ENCODE data around the gene TM7SF3.
"Not testable (repeated sequence)": the region's sequence is repeated elsewhere in the genome, so short reads cannot be mapped to it uniquely, and the experiment has no call there.

Gene TM7SF3

GRCh38 chr12:26976687-26977086 lies 37.5 kb downstream of the TM7SF3 start:
- no peak for DNase-seq

- DNase-seq, result no peak
Observed at GRCh38 chr12:26971963-26972362, 42.2 kb downstream of the TM7SF3 start.

GRCh38 chr12:26970136-26970535 lies 44.0 kb downstream of the TM7SF3 start:
- no peak for DNase-seq

DNA sequence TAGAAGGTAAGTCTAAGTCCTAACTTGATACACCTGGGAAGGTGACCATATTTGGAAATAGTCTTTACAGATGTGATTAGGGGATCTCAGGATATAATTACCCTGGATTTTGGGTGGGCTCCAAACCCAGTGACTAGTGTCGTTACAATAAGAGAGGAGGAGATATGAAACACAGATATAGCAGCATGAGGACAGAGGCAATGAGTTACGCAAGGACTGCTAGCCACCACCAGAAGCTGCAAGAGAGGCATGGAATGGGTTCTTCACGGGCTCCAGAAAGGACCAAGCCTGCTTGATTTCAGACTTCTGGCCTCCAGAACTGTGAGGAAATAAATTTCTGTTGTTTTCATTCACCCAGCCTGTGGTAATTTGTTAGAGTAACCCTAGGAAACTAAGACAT lies 47.3 kb downstream of the TM7SF3 start:
- no peak for DNase-seq

DNA sequence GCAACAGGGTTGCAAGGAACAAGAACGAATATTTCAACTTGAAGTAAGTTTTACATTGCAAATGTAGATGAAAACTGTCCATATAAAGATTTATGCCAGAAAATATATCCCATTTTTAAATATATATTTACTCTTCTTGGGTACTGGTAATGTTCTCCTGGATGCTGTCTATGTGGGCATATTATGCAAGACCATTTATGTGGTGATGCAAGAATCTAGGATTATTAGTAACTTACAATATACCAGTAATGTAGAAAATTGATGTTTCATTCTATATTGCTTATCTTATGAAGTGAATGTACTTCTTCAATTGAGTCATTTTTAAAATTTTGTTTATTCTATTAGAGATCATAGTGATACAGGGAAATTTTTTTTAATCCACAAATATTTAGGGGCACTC lies 50.8 kb downstream of the TM7SF3 start:
- DNase-seq, result no peak

DNA sequence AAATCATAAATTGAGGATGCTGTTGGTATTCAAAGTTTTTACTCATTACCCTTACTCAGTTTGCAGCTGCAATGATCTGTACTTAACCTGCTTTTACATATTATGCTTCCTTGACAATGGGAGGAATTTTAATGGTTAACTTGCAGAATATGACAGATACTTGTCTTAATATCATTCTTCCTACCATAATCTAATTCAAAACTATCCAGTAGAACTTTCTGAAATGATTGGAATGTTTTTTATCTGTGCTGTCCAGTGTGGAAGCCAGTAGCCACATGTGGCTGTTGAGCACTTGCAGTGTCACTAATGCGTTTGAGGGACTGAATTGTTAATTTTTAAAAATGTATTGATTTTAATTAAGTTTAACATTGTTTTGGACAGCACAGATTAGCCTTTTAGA lies 52.4 kb downstream of the TM7SF3 start:
- DNase-seq, result no peak

DNA sequence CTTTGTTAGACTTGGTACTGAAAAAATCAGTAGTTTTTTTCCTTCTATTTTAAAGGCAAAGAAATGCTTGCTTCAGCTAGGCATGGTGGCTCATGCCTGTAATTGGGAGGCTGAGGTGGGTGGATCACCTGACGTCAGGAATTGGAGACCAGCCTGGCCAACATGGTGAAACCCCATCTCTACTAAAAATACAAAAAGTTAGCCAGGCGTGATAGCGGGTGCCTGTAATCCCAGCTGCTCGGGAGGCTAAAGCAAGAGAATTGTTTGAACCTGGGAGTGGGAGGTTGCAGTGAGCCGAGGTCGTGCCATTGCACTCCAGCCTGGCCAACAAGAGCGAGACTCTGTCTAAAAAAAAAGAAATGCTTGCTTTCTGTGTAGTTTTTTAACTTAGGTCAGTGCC lies 52.8 kb downstream of the TM7SF3 start:
- DNase-seq, result not testable (repeated sequence)

GRCh38 chr12:26954027-26954426 lies 60.2 kb downstream of the TM7SF3 start:
- no peak for DNase-seq

DNA sequence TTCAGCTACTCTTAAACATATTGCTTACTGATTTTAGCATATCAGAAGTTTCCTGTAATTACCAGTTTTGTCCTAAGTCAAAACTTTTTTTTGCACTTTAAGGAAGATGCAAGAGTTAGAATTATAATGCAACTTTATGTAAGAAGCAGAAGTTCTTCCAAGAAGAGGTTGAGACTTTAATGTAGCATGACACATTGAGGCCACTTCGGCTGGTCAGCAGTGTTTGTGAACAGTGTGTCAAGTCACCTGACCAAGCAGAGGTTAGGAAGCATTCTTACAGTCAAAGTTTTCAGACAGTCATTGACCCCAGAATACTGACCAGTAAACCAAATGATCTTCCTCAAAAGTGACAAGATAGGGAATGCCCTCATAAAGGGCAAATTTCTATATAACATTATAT lies 60.7 kb downstream of the TM7SF3 start:
- no peak for DNase-seq

GRCh38 chr12:26948309-26948708 lies 65.9 kb downstream of the TM7SF3 start:
- no peak for DNase-seq

DNA sequence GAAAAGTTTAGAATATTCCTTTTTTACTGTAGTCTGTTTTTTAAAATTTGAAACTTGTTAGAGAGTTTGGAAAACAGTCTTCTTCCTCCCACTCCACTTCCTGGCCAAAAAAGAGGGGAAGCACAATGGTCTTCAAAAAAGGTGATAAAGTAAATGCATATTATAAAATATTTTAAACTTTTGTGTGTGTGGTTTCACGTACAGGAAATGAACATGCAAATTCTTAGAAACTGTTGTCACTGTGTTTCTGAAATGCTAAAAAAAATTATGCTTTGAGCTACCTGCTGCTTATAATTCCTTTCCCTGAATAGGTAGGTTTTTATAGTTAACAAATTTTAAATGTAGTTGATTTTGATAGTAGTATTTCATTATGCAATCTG lies 73.0 kb downstream of the TM7SF3 start:
- no peak for DNase-seq

DNA sequence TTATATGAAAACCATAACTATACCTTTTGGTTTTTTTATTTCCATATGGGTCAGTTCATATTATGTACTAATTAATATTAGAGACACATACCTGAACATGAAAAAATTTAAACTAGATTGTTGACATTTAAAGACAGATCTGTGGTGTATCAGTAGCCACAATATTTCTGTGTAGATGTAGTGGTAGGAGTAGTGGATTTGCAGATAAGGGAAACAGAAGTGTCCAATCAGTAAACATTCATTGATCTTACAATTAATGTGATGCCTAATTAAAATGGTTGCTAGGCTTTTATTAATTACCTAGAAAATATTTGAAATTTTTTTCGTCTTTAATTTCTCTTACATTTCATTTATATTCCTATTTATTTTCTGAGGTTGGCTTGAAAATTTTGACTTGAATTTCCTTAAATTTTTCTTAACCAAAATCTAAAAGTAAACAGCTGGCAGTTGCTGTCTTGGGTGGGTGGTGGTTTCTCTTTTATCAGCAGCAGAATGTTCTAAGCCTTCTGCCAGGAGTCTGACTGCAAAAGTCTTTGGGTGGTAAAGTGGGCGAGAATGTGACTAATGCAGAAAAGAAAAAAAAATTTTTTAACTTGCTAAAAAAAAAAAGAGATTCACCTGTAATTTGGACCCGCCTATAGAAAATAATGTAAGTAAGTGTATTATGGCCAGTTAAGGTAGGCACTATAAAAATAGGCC lies 73.5 kb downstream of the TM7SF3 start:
- no peak for DNase-seq

DNA sequence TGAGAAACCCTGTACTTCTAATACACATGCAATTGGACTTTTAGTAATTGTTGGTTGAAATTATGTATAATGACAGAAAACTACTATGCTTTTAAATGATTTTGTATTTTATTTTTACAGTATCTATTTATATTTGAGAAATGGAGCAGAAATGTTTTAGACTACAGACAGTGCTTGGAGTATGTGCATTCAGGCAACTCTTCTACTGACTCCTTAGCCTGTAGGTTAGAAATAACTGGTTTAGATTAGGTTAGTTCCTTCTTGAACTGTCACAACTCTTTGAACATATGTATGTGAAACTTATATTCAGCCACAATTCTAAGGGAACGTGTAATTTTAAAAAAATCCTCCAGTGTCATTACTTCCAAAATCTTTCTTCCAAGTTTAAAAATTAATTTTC lies 74.2 kb downstream of the TM7SF3 start:
- DNase-seq, result no peak

GRCh38 chr12:26939192-26939832 lies 74.9 kb downstream of the TM7SF3 start:
- no peak for DNase-seq

DNA sequence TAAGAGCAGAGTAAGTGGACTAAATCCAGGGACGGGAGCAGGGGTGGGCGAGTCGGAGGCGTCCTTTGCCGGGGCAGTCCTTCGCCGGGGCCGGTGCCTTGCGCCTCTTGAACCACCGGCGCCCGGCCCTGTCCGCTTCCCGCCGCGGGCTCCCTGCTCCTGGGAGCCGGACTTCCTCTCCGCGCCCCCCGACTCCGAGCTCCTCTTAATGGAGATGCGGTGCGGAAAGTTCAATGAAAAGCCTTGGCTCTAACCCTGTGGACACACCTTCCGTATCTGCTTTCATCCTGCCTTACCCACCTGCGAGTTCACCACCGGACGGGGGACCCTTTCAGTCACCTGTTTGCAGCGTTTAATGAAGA lies 75.5 kb downstream of the TM7SF3 start:
- DNase-seq, result no peak

DNA sequence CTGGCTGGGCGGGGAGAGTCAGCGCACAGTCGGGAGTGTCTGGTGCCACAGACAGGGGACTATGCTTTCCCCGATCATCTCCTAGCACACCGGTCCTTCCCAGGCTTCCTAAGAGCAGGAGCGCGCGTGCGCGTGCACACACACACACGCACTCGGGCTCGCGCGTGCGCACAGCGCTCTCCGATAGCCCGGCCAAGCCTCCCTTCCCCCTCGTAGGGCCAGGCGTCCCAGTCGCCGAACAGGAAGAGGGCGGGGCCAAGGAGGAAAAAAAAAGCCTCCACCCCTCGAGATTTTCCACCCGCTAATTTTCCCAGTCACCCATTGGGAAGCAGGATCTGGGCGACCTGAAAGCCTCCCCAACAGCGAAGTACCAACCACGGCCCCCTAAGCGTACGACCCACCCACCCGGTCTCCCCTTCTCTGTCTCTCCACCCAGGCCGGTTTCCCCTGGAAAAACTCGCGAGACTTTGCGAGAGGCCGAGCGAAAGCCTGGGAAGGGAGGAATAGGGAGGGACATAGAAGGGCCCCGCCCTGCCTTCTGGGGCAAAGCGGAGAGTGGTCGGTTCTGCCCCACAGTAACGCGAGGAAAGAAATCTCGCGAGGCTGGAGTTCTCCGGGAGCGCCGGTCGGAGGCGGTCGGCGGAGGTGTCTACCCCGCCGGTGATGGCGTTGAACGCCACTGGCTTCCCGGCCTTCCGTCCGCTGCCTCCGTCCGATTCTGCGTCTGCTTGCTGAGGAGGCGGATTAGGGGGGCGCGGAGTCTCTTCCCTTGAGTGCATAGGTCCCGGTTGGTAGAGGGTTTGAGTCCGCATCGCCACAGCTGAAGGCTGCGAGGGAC lies 76.1 kb downstream of the TM7SF3 start, which contains the start of the genes FGFR1OP2 and INTS13:
Gene FGFR1OP2 (plus strand): TSS at position 608 of the 838 bp plus-strand sequence. CDS start 15,689 bp downstream, outside the sequence.
Gene INTS13 (minus strand): TSS at position 119 of the 838 bp plus-strand sequence. CDS start 1,178 bp downstream, outside the sequence.
- DNase-seq, result peak; percentile 61

DNA sequence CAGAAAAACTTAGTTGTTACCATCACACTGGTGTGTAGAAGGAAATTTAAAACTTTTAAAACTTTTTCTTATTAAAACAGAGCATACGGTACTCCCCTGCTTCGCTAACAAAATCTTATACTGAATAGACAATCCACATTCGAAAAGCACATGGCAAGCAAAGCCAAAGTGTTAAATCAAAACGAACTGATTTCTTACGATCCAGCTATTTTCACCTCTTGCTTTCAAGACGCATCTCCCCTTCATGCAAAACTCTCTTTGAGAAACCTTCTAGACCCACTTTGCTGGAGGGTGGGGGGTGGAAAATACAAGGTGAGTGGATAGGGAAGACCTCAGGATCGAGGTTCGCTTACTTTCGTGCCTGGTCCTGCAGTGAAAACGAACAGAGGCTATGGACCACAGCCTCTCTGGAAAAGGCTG lies 76.7 kb downstream of the TM7SF3 start:
- DNase-seq, result no peak

DNA sequence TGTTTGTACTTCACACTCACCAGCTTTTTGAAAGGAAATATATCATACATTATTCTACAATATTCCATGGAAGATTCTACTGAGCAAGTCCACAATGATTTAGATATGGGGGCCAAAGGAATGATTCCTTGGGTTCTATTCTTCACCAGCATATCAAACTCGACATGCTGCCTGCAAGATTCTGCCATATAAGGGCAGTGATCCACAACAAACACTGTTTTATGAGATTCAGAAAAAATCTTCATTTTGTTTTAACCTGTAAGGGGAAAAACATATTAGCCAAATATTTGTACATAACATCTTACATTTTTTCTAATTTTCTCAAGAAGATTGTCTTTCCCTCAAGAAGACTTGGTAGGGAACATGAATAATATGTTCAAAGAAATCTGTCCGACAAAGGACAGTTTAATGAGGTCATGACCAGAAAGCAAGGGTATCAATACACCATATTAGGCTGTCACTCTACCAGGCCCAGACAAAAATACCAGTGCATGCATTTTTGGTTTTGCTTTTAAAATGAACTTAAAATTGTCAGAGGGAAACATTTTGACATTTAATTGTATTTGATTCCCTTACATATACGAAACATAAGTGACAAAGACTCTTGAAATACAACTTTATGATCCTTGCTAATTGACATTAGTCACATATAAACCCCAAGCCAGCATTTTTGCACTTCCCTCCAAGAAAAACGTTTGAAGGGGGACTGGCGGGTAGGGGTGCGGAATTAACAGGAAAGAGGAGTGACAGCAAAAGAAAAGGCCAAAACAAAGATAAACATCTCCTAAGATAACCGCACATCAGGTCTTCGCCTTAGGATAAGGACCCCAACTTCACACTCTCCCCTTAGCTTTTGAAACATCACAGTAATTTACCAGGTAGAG lies 77.4 kb downstream of the TM7SF3 start:
- DNase-seq, result no peak

- DNase-seq, result no peak
Observed at GRCh38 chr12:26935636-26936378, 78.4 kb downstream of the TM7SF3 start.

DNA sequence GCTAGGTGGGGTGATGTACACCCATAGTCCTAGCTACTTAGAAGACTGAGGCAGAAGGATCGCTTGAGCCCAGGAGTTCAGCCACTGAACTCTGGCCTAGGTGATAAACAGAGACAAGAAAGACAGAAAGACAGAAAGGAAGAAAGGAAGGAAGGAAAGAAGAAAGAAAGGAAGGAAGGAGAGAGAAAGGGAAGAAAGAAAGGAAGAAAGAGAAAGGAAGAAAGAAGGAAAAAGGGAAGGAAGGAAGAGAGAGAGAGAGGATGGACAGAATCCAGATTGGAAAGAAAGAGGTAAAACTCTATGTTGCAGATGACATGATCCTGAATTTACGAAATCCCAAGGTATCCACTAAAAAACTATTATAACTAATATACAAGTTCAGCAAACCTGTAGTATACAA lies 84.6 kb downstream of the TM7SF3 start:
- DNase-seq, result no peak

DNA sequence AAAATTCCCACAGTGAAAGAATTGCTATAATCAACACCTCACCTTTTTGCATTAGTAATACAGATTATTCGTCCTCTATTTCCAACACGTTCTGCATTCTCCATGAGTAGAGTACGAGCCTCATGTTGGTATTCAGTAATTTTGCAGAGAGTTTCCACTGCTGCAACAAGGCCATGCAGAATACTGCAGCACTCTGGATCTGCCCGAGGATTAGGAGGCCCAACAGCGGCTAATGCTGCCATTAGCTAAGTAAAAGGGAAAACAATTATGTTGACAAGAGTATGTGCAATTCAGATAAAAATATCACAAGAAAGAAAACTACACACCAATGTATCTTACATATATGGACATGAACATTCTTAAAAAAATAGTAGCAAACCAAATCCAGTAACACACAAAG lies 85.5 kb downstream of the TM7SF3 start:
- no peak for DNase-seq

All from 8988T (cell line).